Stimulated activated CD4-positive, alpha-beta T cell treated with anti-CD3 and anti-CD28 coated beads, Interleukin-4, amount 100 ng/mL, for 1 hour (primary cell): ENCODE data around the gene UFL1.

Experiments used
- DNase-seq: peaks from one replicate; pipeline ENCODE4 v3.0.0-alpha.2; 2020

The UFL1 gene

GRCh38 chr6:96576221-96576620, 54.6 kb downstream of the UFL1 start:
- DNase-seq = no peak

DNA sequence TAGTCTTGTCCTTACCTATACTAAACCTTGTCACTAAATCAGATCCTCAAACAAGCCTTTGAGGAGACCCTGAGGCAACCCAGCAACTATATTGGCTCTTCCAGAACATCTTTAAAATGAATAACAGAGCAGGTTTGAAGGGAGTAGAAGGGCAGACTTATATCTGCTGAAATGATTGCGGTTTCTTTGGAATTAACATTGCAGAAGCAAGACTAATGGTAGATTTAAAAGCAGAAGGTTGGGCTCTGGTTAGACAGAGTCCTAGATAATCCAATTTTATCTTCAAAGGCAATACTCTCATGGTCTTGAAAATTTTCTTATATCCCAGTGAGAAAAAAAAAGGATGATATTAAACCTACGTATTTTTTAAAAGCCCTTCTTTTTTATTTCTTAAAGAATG, 60.4 kb downstream of the UFL1 start:
- no peak for DNase-seq

DNA sequence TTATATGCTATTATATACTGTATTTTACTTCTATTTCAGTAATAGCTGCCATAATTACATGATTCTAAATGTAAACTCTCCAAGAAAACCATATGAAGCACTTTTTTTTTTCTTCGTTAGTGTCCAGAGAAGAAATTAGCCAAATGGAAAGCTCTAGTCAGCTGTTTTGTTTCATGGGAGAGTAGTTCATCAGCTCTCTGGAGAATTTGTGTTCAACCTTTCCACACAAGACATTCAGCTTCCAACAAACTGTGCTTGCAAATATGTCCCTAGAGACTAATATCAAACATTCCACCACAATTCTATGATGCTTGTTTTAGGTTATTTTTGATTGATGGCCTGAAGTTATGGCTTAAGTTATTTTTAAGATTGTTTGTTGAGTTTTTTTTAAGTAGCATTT, 60.8 kb downstream of the UFL1 start:
- no peak for DNase-seq

DNA sequence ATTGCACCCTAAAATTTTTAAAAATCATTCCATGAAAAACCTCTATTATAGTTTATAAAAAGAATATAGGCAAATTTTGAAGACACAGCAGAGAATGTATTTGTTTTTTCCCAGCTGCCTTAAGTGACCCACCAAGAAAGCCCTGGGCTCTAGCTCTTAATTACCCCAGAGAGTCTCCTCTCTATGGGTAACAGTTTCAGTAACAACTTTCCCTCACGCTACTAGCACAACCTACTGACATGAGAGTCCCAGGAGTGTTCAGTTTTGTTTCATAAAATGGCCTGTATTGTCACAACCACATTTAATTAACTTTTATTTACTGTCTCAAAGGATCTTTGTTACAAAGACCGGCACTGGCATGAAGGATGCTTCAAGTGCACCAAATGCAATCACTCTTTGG, 82.8 kb downstream of the UFL1 start:
- DNase-seq = no peak
